Left lobe of liver (tissue), 2 donors: ENCODE results near the gene ARG2. TPM values are rescaled to one million over a fixed set of nuclear protein-coding genes. Genes with fewer than 3 reads are reported as not detected.
"Not testable (repeated sequence)": the region's sequence is repeated elsewhere in the genome, so short reads cannot be mapped to it uniquely, and the experiment has no call there.

Experiments
- ATAC-seq: fragments of 200-7000 bp; cut with Tn5 transposase; one replicate; pipeline ENCODE4 v1.9.1; 2020; ENCODE audit warnings: mild to moderate bottlenecking, moderate library complexity
- DNase-seq: peaks from one replicate; pipeline ENCODE4 v3.0.0-alpha.2; 2020; ENCODE audit warnings: low spot score
- total RNA-seq: library from RNA; stranded (reverse); gene quantifications from one replicate; pipeline ENCODE4 v1.2.1, GENCODE V29; 2021
- donor health status: DM: no; HTN: no; CAD: no; lungs with moderate emphysema.
- donor health status: DM: no; HTN: yes; CAD: no.

ARG2 gene
- total RNA-seq, 1 donor from 2014 or later, result 0.48 TPM

- ATAC-seq, result no peak
- DNase-seq, result no peak
Measured at GRCh38 chr14:67584978-67585377, 34.7 kb upstream of the ARG2 start.

DNA sequence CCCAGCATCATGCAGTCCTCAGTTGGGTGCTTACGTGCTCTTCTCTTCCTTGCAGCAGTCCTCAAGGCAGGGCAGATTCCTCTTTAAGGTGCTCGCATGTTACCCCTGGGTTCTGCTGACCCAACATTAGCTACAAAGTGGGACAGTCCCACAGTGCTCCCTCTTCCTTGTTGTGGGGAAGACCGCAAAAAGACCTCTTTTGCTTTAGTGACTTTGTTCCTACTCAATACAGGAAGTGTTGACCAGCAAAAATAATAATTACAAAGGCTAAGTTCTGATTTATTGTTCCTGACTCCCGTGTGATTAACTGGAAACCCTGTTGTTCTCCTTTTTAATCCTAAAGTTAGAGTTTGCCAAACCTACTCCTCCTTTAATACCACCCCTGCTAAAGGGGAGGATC, 33.4 kb upstream of the ARG2 start:
- no peak for DNase-seq
- ATAC-seq, result peak; percentile 8

- ATAC-seq, result peak; percentile 68
Measured at GRCh38 chr14:67589204-67589770, 30.4 kb upstream of the ARG2 start.

DNA sequence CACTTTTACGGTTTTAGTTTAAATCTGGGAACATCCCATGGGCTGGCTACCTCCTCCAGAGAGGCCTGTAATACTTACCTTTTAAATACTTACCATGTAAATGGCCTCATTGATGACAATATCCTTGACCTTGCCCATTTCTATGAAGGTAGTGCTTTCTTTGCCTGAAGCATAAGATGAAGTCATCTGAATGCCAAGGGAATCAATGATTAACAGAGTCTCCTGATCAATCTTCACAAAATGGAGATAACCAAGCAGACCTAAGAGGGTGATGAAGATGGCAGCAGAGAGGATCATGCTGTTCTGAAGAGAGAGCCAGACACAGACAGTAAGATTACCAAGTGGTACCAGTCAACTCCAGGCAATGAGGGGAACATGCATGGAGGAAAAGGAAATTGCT, 26.1 kb upstream of the ARG2 start:
- not testable (repeated sequence) for DNase-seq
- peak; percentile 40 for ATAC-seq

More at GRCh38 chr14:67589204-67589770, 30.4 kb upstream of the ARG2 start:
- no peak for DNase-seq

DNA sequence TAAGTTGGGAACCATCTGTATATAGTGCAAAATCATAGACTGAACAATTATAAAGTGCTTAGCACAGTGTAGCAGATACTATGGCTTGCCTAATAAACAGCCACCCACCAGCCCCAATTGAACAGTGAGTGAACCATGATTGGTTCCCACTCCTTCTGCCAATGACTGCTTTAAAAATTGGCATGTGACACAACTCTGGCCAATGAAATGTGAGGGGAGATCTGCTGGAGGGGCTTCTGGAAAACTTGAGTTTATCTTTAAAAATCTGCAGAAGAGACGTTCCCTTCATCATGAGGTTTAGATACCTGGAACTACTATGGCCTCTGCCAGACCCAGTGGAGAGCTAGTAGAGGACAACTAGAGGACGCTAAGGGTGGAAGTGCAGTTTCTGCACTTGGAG, 24.3 kb upstream of the ARG2 start:
- ATAC-seq, result no peak
- no peak for DNase-seq

GRCh38 chr14:67599698-67600561, 19.8 kb upstream of the ARG2 start, which contains the start of gene PIGH:
Gene PIGH, minus strand, starts transcription at chr14:67600268. Its CDS starts 65 bp downstream, at chr14:67600203.
- ATAC-seq, result peak; percentile 97

GRCh38 chr14:67600562-67600974, 19.2 kb upstream of the ARG2 start:
- not testable (repeated sequence) for ATAC-seq

More at GRCh38 chr14:67599698-67600561, 19.8 kb upstream of the ARG2 start, which contains the start of gene PIGH:
- peak; percentile 92 for DNase-seq

DNA sequence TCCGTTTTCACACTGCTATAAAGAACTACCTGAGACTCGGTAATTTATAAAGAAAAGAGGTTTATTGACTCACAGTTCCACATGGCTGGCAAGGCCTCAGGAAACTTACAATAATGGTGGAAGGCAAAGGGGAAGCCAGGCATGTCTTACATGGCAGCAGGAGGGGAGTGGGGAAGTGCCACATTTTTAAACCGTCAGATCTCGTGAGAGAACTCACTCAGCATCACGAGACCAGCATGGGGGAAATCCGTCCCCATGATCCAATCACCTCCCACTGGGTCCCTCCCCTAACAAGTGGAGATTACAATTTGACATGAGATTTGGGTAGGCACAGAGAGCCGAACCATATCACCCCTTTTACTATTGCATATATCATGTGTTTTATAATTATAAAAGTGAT, 17.6 kb upstream of the ARG2 start:
- no peak for DNase-seq

More at GRCh38 chr14:67600562-67600974, 19.2 kb upstream of the ARG2 start:
- not testable (repeated sequence) for DNase-seq

DNA sequence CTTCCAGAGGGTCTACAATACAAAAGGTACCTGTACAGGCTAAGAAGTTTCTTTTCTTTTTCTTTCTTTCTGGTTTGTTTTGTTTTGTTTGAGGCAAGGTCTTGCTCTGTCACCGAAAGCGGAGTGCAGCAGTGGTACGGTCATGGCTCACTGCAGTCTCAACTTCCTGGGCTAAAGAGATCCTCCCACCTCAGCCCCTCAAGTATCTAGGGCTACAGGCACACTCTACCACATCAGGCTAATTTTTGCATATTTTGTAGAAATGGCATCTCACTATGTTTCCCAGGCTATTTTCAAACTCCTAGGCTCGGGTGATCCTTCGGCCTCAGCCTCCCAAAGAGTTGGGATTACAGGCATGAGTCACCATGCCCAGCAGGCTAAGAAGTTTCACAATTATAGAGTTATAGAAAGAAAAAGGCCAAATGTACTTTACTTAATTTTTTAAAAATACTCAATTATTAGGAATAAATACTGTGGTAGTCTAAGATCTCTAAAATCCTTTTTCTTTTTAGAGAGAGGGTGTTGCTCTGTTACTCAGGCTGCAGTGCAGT, 16.6 kb upstream of the ARG2 start:
- DNase-seq (no peak), ATAC-seq (no peak)

More for the DNA sequence above, 17.6 kb upstream of the ARG2 start:
- no peak for ATAC-seq

GRCh38 chr14:67607646-67608045, 12.1 kb upstream of the ARG2 start:
- ATAC-seq (no peak), DNase-seq (no peak)

- ATAC-seq (no peak), DNase-seq (no peak)
Measured at GRCh38 chr14:67609642-67610310, 9.9 kb upstream of the ARG2 start.

DNA sequence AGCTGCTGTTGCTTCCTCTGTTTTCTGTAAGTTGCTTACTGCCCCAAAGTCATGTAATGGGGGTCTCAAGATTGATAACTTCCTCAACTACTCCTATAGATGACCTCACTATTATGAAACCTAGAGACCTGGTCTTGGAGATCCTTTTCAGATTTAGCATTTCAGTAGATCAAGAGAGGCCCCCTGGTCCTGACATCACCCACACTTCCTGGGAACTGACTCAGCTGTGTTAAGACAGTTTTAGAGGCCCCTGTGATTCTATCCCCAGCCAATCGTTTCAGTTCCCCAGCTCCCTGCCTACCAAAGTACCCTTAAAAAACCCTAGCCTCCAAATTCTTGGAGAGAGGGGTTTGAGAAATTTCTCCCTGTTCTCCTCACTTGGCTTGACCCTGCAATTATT, 9.2 kb upstream of the ARG2 start:
- ATAC-seq (no peak), DNase-seq (no peak)

DNA sequence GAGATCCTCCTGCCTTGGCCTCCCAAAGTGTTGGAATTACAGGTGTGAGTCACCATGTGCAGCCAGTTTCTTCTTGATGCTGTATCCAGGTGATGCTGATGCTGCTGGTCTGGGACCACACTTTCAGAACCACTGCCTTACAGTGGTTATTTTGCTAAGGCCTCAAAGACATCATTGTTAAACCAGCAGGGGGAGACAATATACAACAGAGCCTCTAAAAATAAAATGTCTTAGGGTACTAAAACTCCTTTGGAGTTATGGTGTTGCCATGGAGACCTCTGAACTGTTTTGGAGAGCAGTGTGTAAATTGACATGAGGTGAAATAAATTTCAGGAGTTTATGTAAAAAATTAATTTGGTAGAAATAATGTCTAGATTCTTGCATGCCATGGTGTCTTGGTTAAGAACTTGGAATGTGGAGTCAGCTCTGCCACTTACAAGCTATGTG, 1.1 kb upstream of the ARG2 start:
- peak; percentile 16 for ATAC-seq
- DNase-seq, result no peak

- ATAC-seq, result peak; percentile 2
- DNase-seq, result peak; percentile 46
Measured at GRCh38 chr14:67620217-67620785, 581 bp downstream of the ARG2 start.

GRCh38 chr14:67622675-67623074, 3.0 kb downstream of the ARG2 start:
- ATAC-seq (no peak), DNase-seq (no peak)

DNA sequence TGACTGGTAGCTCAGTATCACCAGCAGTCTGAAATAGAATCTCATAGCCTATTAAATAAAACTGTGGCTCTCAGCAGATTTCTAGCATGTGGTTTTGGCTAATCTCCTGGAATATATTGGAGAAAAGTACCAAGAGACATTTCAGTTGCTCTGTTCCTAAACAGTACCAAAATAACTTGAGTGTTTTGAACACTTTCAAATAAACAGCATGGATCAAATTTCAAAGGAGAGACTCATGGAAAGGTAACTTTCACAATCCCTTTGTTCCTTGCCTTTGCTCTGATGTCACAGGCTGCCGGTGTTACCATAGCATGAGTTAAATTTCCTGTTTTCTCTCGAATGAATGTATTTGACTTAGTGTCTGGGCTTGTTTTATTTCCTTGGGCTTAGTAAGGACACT, 3.4 kb downstream of the ARG2 start:
- no peak for DNase-seq
- ATAC-seq, result no peak

DNA sequence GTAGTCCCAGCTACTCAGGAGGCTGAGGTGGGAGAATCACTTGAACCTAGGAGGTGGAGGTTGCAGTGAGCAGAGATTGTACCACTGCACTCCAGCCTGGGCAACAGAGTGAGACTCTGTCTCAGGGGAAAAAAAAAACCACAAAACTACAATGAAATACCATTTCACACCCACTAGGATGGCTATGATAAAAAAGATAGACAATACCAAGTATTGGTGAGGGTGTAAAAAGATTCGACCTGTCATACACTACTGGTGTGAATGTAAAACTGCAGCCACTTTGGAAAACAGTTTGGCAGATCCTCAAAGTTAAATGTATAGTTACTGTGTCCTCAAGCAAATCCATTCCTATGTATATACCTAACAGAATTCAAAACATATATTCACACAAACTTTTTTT, 6.4 kb downstream of the ARG2 start:
- not testable (repeated sequence) for ATAC-seq, DNase-seq

GRCh38 chr14:67627519-67627918, 7.8 kb downstream of the ARG2 start:
- DNase-seq (no peak), ATAC-seq (no peak)

- ATAC-seq, result no peak
- DNase-seq, result no peak
Measured at GRCh38 chr14:67630186-67630585, 10.5 kb downstream of the ARG2 start.

DNA sequence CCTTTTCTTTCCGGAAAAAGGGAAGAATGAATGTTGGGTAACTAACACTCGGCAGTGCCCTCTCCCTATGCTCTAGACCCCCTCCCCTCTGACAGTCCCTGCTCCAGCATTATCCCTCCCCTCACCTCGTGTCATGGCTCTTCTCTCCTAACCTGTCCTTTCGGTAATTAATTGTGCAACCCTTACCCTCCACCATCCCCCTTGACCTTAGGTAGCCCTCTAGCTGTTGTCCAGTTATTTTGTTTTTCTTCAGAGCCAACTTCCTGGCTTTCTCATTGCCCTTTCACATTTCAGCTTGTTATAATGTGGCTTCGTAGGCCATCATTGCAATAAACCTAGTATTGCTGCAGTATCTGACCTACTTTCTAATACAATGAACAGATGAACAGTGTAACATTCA, 11.2 kb downstream of the ARG2 start:
- ATAC-seq (peak; percentile 58), DNase-seq (no peak)
